Measurements from ENCODE around the gene TBK1.

TBK1 gene

DNA sequence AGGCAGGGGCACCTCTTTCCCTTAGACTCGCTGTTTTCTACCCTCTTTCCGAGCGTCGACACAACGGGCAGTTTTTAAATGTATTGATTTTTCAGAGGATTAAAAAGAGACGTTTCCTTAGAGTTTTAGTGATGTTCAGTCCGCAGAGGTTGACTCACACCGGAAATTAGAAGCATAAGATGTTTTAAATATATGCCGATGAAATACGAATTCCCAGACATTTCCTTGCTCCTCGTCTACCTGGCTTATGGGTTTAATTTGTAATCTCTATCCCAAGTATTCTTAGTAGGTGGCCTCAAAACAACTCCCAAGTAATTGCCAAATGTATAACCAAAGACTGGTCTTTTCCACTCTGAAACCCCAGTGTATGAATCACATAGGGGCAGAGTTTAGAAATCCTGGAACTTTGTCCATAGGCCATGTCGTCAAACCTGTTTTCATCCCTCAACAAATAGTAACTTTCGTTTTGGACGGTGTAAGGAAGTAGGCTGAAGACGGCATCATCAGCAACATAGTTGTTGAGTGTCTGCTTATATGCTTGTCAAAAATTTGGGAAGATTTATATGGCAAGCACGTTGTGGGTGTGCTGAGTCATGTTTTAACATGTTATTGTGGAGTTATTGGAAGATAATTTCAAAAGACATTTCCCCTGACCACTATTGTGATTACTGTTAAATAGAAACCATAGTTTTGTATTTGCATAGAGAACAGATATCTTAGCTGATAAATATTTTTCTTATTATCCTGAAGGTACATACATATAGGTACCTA lies 824 bp downstream of the TBK1 start:
- DNase-seq, result peak; percentile 83

DNA sequence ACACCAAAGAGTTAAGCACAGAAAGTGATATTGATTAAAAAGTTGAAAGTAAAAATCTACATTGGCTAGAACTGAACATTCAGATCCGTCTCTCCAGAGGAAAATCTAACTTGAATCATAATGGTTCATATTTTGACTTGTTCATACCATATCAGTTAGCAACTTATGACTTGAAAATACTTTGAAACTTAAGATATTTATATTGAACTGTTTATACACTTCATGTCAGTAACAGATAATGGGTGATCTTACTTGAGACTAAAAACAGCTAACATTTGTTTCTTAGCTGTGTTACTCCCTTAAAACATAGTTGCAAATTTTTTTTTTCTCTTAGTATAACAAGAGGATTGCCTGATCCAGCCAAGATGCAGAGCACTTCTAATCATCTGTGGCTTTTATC lies 3.6 kb downstream of the TBK1 start:
- DNase-seq, result no peak

GRCh38 chr12:64456119-64456518 lies 4.2 kb downstream of the TBK1 start:
- DNase-seq, result no peak

DNA sequence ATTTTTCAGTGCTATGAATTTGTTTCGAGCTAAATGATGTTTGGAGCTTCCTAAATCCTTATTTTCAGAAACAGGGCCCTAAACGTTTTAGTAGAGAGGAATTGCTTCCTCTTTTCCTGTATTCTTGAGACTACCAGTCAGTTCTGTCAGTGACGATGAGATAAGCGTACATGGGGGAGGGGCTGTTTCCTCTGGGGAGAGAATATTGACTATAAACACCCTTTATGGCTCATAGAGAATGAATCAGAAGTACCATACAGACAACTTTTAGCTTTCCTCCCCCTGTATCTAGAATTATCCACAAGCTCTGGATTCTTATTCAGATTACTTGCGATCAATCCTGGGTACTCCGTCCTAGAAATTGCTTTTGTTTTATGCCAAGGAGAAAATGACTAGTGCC lies 5.1 kb downstream of the TBK1 start:
- DNase-seq, result peak; percentile 69

DNA sequence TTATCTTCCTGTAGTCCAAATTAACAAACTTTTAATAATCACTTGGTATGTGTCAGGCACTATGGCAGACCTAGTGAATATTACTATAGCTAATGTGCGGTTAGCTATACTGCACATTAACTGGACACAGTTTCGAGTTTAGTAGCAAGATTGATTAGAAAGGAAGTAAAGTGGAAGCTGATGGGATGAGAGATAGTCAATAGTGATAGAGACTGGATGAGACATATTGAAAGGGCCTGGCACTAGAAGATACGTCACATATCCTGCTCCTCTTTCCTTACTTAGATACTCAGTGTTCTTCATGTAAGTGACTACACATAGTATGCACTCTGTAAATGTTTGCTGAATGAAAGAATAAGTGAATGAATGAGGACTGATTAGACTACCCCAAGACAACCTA lies 5.5 kb downstream of the TBK1 start:
- DNase-seq, result no peak

GRCh38 chr12:64457923-64458322 lies 6.0 kb downstream of the TBK1 start:
- no peak for DNase-seq

DNA sequence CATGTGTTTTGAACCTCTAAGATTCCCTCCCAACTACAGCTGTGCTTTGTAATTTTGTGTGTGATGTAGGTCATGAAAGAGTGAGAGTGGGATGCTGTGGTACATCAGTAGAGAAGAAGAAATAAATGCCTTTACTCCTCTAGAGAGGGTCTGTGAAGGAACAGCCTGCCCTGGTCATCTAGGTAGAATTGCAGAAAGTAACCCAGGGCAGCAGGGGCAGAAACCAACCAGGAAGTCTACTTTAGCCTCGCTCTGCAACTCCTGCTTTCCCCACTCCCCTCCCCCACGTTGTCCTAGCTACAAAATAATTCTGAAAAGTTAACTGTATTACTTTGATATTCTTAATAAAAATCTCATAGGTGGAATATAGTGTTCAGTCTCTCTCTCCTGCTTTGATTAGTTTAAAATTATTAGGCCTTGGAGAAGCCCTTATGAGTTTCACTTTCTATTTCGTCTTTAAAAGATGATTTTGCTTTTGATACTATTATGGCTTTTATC lies 7.5 kb downstream of the TBK1 start:
- no peak for DNase-seq

GRCh38 chr12:64461634-64462414 lies 9.9 kb downstream of the TBK1 start:
- peak; percentile 97 for DNase-seq

DNA sequence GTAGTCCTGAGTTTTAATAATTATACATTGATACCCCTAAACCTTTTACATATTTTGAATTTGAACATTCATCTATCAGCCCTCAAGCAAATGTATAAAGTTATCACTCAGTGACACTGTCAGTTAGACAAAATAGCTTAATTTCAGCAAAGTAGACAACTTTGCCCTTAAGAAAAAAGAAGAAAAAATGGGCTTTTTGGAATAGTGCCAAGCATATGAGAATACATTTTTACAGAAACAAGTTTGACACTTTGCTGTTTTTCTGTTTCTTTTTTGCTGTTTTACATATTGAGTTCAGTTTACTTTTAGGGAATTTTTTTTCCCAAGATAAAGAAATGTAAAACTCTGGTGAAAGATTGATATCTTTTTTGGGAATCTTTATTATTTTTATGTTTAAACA lies 14.3 kb downstream of the TBK1 start:
- no peak for DNase-seq

DNA sequence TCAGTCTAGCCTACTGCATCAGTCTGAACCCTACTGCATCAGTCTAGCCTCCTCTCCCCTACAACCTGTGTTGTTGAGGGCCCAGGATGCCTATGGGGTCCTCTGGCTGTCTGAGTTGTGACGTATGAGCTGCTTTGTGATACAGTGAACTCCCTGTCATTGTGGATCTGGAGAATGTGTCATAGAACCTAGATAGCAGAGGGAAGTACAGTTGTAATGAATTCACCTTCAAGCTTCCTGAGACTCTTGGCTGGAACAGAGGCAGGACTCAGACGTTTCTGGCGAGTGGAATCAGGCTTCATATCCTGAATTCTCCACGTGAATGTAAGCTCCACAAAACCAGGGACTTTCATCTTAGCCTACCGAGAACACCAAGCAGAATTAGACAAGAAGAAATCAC lies 17.0 kb downstream of the TBK1 start:
- DNase-seq, result no peak

DNA sequence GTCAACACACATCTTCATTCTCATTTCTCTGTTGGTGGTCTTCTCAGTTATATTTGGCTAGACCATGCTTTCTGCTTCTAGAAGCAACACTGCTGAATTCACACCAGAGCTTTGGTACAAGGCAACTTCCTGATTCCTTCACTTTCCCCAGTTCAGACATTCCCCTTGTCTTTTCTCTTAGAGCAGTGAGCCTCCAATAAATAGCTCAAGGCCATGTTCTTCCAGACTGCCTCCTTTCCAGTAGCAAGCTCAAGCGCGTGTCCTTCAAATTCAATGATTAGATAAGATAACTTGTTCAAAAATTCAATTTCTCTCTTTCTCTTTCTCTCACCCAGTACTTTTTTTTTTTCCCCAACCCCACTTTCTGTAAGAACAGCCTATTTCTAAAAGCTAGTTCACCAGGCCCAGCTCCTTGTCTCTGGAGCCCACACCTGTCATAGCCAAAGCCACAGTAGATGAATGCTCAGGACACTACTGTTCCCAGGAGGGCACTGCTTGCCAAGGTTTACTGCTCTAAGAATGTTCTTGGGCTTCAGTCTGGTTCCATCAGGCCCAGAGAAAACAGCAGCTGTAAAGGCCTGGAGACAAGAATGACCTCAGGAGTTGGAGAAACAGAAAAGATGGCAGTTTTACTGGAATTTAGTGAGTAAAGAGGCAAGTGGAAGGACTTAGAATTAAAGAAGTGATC lies 17.7 kb downstream of the TBK1 start:
- no peak for DNase-seq

DNA sequence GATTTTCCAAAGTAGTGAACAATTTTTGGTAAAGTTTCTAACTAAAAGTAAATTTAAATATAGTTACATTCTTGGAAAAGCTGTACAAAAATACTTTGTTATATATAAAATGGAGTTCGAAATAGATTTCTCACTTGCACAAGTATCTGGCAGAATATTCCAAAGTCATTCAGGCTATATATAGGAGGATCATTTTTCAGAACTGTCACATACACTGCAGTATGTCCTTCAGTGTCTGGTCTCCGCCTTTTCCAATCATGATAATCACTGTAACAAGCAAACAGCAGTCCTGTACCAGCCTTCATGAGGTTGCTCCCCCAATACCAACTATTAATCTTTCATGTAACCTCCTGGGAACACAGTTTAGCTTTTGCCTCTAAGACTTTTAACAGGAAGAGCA lies 18.6 kb downstream of the TBK1 start:
- no peak for DNase-seq

- no peak for DNase-seq
Measured at GRCh38 chr12:64473176-64473575, 21.3 kb downstream of the TBK1 start.

- no peak for DNase-seq
Measured at GRCh38 chr12:64475518-64475917, 23.6 kb downstream of the TBK1 start.

- no peak for DNase-seq
Measured at GRCh38 chr12:64476844-64477243, 24.9 kb downstream of the TBK1 start.

DNA sequence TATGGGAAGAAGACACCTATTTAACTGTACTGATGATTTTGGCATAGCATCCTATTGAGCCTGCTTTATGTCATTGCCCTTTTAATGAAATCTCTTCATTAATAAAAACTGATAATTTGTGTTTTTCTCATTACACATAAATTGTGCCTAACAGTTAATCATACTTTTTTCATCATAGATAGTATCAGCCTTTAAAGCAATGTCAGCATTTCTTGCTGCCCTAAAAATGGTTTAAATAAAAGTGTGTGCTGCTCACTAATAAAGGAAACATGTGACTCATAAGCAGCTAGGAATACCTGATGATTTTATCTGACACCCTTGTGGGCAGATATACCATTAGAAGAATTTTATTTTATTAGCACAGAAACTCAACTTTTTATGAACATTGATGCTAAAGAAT lies 26.7 kb downstream of the TBK1 start:
- no peak for DNase-seq

DNA sequence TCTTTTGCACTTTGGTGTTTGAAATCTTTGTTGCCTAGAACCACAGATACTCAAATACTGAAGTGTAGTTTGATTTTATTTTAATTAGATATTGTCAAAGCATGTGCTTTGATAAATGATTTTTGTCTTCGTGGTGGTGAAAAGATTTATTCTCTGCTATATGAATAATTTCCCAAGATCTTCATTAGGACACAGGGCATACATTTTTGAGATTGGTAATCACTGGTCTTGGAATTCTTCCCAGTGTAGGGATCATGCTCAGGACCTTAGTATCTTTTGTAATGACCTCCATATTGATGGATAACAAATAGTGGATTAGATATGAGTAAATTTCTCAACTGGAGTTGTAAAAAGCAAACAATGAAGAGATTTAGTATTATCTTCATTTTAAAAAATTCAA lies 28.2 kb downstream of the TBK1 start:
- DNase-seq, result peak; percentile 81

DNA sequence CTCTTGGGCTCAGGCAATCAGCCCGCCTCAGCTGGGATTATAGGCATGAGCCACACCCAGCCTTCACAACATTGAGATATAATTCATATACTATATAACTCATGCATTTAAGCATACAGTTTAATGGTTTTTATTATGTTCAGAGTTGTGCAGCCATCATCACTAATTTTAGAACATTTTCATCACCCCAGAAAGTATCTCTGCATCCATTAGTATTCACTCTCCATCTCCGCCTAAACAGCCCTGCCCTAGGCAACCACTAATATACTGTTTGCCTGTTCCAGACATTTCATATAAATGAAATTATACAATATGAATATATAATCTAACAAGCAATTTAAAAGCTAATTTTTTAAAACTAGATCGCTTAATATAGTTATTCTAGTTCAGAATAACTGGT lies 34.7 kb downstream of the TBK1 start:
- DNase-seq, result no peak

DNA sequence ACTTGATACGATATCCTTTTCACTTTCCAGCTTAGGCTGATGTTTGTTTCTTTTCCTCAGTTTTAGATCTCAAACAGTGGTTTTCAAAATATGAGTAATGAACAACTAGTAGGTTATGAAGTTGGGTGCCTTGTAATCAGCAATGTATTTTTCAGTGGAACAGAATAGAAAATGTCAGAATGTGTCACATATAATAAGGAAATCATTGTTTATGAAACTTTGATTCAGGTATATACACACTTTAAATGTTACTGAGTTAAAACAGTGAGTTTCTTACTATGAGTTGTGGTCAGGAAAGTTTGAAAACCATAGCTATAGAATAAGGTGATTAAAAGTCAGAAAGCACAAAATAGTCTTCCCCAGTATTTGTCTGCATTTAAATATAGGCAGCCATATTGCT lies 39.8 kb downstream of the TBK1 start:
- DNase-seq, result no peak

GRCh38 chr12:64493513-64493912 lies 41.6 kb downstream of the TBK1 start:
- DNase-seq, result no peak

DNA sequence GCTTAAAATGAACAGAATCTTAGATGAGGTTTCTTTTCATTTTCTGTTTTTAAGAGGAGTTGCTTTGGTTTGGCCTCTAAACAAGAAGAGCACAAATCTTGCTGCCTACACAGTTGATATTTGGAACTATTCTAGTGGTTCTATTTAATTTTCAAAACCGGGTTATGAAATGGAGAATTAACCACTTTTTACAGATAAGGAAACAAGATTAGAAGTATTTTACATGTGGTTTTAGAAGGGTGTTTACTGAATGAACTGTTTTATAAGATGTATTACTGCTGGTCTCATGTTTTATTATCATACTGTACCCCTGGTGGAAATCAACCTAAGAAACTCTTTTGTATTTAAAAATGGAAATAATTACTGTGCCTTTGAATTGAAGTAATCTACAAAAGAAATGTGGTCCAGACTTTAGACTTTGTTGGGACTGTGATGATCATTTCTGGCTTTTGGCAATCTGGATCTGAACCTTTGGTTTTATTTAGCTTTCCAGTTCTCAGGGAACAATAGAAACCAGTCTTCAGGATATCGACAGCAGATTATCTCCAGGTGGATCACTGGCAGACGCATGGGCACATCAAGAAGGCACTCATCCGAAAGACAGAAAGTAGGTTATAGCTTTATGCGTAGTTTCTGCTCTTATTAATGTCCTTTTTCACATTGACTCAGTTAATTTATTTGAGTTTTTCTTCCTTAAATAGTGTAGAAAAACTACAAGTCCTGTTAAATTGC lies 43.2 kb downstream of the TBK1 start:
- no peak for DNase-seq

GRCh38 chr12:64496839-64497400 lies 45.0 kb downstream of the TBK1 start:
- DNase-seq, result no peak

- no peak for DNase-seq
Measured at GRCh38 chr12:64497484-64497883, 45.6 kb downstream of the TBK1 start.

Measured in fibroblast of skin of right biceps (primary cell).